HepG2 (cell line): Measurements from ENCODE around the gene RGL3. TPM values are rescaled to one million over a fixed set of nuclear protein-coding genes. Genes with fewer than 3 reads are reported as not detected.

Experiments used
- AHR ChIP-seq: IDR thresholded peaks from 2 replicates; pipeline ENCODE4 v1.6.1; 2018; ENCODE audit warnings: missing genetic modification reagents, missing compliant biosample characterization
- CAMTA2 ChIP-seq: sonication (generic); formaldehyde crosslinking; IDR thresholded peaks from 2 replicates; pipeline ENCODE4 v1.4.0; 2020; ENCODE audit warnings: mild to moderate bottlenecking, missing genetic modification reagents, borderline replicate concordance
- CSRNP1 ChIP-seq: sonication (generic); formaldehyde crosslinking; IDR thresholded peaks from 2 replicates; pipeline ENCODE4 v1.8.1; 2023; ENCODE audit warnings: mild to moderate bottlenecking, missing genetic modification reagents
- E2F5 ChIP-seq: sonication (generic); formaldehyde crosslinking; conservative IDR thresholded peaks from 2 replicates; pipeline ENCODE4 v1.4.0; 2020; ENCODE audit warnings: missing genetic modification reagents
- ERF ChIP-seq: IDR thresholded peaks from 2 replicates; pipeline ENCODE4 v1.6.1; 2018; ENCODE audit warnings: missing biosample characterization, missing genetic modification reagents
- FOXJ3 ChIP-seq: sonication (generic); formaldehyde crosslinking; IDR thresholded peaks from 2 replicates; pipeline ENCODE4 v1.4.0; 2020; ENCODE audit warnings: missing genetic modification reagents, mild to moderate bottlenecking, borderline replicate concordance
- IKZF4 ChIP-seq: sonication (generic); formaldehyde crosslinking; IDR thresholded peaks from 2 replicates; pipeline ENCODE4 v1.5.1; 2020; ENCODE audit warnings: borderline replicate concordance, mild to moderate bottlenecking, low read depth, missing genetic modification reagents; ENCODE audit errors: not compliant biosample characterization
- IRF2 ChIP-seq: IDR thresholded peaks from 2 replicates; pipeline ENCODE4 v1.6.1; 2018; ENCODE audit warnings: missing genetic modification reagents, missing compliant biosample characterization
- KAT8 ChIP-seq: IDR thresholded peaks from 2 replicates; pipeline ENCODE4 v1.6.1; 2016; ENCODE audit warnings: missing genetic modification reagents, missing compliant biosample characterization
- MED13 ChIP-seq: sonication (generic); formaldehyde crosslinking; IDR thresholded peaks from 2 replicates; pipeline ENCODE4 v1.5.0; 2020; ENCODE audit warnings: missing genetic modification reagents
- NR3C1 ChIP-seq: sonication (generic); formaldehyde crosslinking; IDR thresholded peaks from 2 replicates; pipeline ENCODE4 v1.4.0; 2020; ENCODE audit warnings: missing genetic modification reagents
- POGZ ChIP-seq: sonication (generic); formaldehyde crosslinking; IDR thresholded peaks from 2 replicates; pipeline ENCODE4 v1.4.0; 2020; ENCODE audit warnings: mild to moderate bottlenecking, missing genetic modification reagents
- SIN3A ChIP-seq: IDR thresholded peaks from 2 replicates; pipeline ENCODE4 v1.6.1; 2011; ENCODE audit warnings: low read depth, mild to moderate bottlenecking, control low read depth, low read length, borderline replicate concordance
- SIN3B ChIP-seq: fragments of 150-350 bp; IDR thresholded peaks from 2 replicates; pipeline ENCODE4 v1.6.1; 2014; ENCODE audit warnings: low read length
- SSRP1 ChIP-seq: IDR thresholded peaks from 2 replicates; pipeline ENCODE4 v1.6.1; 2016; ENCODE audit warnings: control low read depth
- TCF12 ChIP-seq, 2 experiments: fragments of 450-650 bp in 1 of 2; sonication (generic) in 1 of 2; formaldehyde crosslinking in 1 of 2; IDR thresholded peaks; 2 replicates each; pipeline versions ENCODE4 v1.6.1 to v1.8.0; 2017 to 2022; ENCODE audit warnings: antibody characterized with exemption in 1 of 2, mild to moderate bottlenecking in 1 of 2, missing genetic modification reagents in 1 of 2, moderate library complexity in 1 of 2
- ZBTB8A ChIP-seq: sonication (generic); formaldehyde crosslinking; IDR thresholded peaks from 2 replicates; pipeline ENCODE4 v1.4.0; 2020; ENCODE audit warnings: mild to moderate bottlenecking, low read depth, missing genetic modification reagents, borderline replicate concordance
- ZFP1 ChIP-seq: IDR thresholded peaks from 2 replicates; pipeline ENCODE4 v1.6.1; 2016
- ZNF276 ChIP-seq: sonication (generic); formaldehyde crosslinking; IDR thresholded peaks from 2 replicates; pipeline ENCODE4 v1.4.0; 2020; ENCODE audit warnings: mild to moderate bottlenecking, low read depth, missing genetic modification reagents
- ZNF530 ChIP-seq: sonication (generic); formaldehyde crosslinking; IDR thresholded peaks from 2 replicates; pipeline ENCODE4 v1.5.0; 2020; ENCODE audit warnings: low read depth, mild to moderate bottlenecking, missing genetic modification reagents
- ZNF562 ChIP-seq: sonication (generic); formaldehyde crosslinking; IDR thresholded peaks from 2 replicates; pipeline ENCODE4 v1.8.0; 2022; ENCODE audit warnings: missing genetic modification reagents, borderline replicate concordance
- ZNF616 ChIP-seq: sonication (generic); formaldehyde crosslinking; IDR thresholded peaks from 2 replicates; pipeline ENCODE4 v1.5.0; 2020; ENCODE audit warnings: low read depth, mild to moderate bottlenecking, missing genetic modification reagents
- ZNF619 ChIP-seq: sonication (generic); formaldehyde crosslinking; IDR thresholded peaks from 2 replicates; pipeline ENCODE4 v1.4.0; 2020; ENCODE audit warnings: mild to moderate bottlenecking, missing genetic modification reagents
- polyA plus RNA-seq, 8 experiments: library from polyadenylated mRNA; depleted of rRNA in 3 of 8; stranded (reverse) in 7 of 8; unstranded in 1 of 8; fragments of >200 nt; fragmentation: Illumina TruSeq in 4 of 8; extraction: Trizol in 4 of 8; gene quantifications; 2 replicates each; pipeline versions ENCODE4 v1.2.1 to v1.2.3, GENCODE V29; 2011 to 2016; ENCODE audit warnings: low read depth in 4 of 8, missing spikeins in 1 of 8, mixed read lengths in 1 of 8; ENCODE audit not compliant: insufficient read depth in 1 of 8
- total RNA-seq, 5 experiments: library from RNA; depleted of rRNA; stranded (reverse); fragments of >200 nt; fragmentation: Illumina TruSeq; extraction: Trizol; gene quantifications; 2 replicates each; pipeline ENCODE4 v1.2.3, GENCODE V29; 2016; ENCODE audit warnings: low read depth in 1 of 5
- TF ChIP-seq, protein P1 (sequence below): sonication (generic); formaldehyde crosslinking; IDR thresholded peaks from 2 replicates; pipeline ENCODE4 v1.5.0; 2020; ENCODE audit warnings: missing genetic modification reagents

The RGL3 gene
- total and polyA plus RNA-seq, 2 of the 13 experiments (the other 11 are each of a cell fraction or from before 2014, with no cell fraction given): 4.2 to 7.6 TPM

GRCh38 chr19:11418549-11419506, at the start of gene RGL3 (continued):
- TF ChIP-seq CSRNP1 (CRISPR knock-in tag) (no peak), TCF12 (IDR thresholded peaks at IDR 0.05) (no peak), TCF12 (CRISPR knock-in tag; IDR thresholded peaks at IDR 0.05) (no peak), SIN3A (peak; percentile 65; the same call in 1 of the 2 replicates), POGZ (no peak), FOXJ3 (no peak), SIN3B (no peak), CAMTA2 (CRISPR knock-in tag) (no peak), KAT8 (CRISPR knock-in tag) (no peak), E2F5 (CRISPR knock-in tag) (no peak), ZFP1 (CRISPR knock-in tag) (no peak), ERF (CRISPR knock-in tag) (no peak), ZBTB8A (CRISPR knock-in tag) (no peak), ZNF619 (0 out of 2 replicates have a peak, but pooled peaks have one; percentile 71), ZNF276 (CRISPR knock-in tag) (no peak), ZNF562 (CRISPR knock-in tag) (no peak), ZNF530 (CRISPR knock-in tag) (no peak), MED13 (CRISPR knock-in tag) (no peak), NR3C1 (CRISPR knock-in tag) (no peak), AHR (CRISPR knock-in tag) (peak; percentile 39; the same call in 1 of the 2 replicates), ZNF616 (CRISPR knock-in tag) (no peak), IRF2 (CRISPR knock-in tag) (no peak), IKZF4 (CRISPR knock-in tag) (no peak), SSRP1 (CRISPR knock-in tag) (no peak)
- TF ChIP-seq, protein P1, sequence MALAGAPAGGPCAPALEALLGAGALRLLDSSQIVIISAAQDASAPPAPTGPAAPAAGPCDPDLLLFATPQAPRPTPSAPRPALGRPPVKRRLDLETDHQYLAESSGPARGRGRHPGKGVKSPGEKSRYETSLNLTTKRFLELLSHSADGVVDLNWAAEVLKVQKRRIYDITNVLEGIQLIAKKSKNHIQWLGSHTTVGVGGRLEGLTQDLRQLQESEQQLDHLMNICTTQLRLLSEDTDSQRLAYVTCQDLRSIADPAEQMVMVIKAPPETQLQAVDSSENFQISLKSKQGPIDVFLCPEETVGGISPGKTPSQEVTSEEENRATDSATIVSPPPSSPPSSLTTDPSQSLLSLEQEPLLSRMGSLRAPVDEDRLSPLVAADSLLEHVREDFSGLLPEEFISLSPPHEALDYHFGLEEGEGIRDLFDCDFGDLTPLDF (CRISPR knock-in tag): no peak
